Measurements from ENCODE around the gene ACTN4. TPM values are rescaled to one million over a fixed set of nuclear protein-coding genes. Genes with fewer than 3 reads are reported as not detected.
"Not testable (repeated sequence)": the region's sequence is repeated elsewhere in the genome, so short reads cannot be mapped to it uniquely, and the experiment has no call there.

Gene ACTN4
- total and polyA plus RNA-seq, 12 donors = 148 to 773 (median 558) TPM

GRCh38 chr19:38744298-38744681 is 96.8 kb downstream of the ACTN4 start, which contains the start of gene CAPN12:
TSS of gene CAPN12 (minus strand) at chr19:38744474. CDS start at chr19:38744165, 309 bp downstream.
- no peak within 1 kb of the TSS for H3K4me3 ChIP-seq
- TF ChIP-seq CTCF (IDR thresholded peaks at IDR 0.05) = no peak
- TF ChIP-seq POLR2A (IDR thresholded peaks at IDR 0.05) = no peak
- H3K9me3 ChIP-seq (replicated peaks in 1 of 3) = no peaks in the 10 kb centered on the region
- H3K36me3 ChIP-seq (replicated peaks in 1 of 2) = no peaks in the 10 kb centered on the region
- no peak for DNase-seq
- intact Hi-C loops (cut with DNase I) = loop anchor here in 1 of 2 donors (10.0 kb wide), 1 partner anchor 181 kb away; no protein-coding TSS in a partner anchor
- no peak within 1 kb of the TSS for H3K27ac ChIP-seq
- no peaks in the 10 kb centered on the region for H3K27me3 ChIP-seq
- 83 to 95% (median 88%) methylated on average over 9 to 10 of the region's 10 CpGs for WGBS, 4 donors
- no peaks in the 10 kb centered on the region for H3K4me1 ChIP-seq (replicated peaks in 1 of 2)

- TF ChIP-seq CTCF (IDR thresholded peaks at IDR 0.05) (no peak), POLR2A (IDR thresholded peaks at IDR 0.05) (no peak)
- WGBS, 4 donors = 87 to 93% (median 89%) methylated on average over 5 to 6 of the region's 6 CpGs
- no peak for DNase-seq
- Histone ChIP-seq H3K9me3 (replicated peaks in 1 of 3) (no peaks in the 10 kb centered on the region), H3K4me1 (replicated peaks in 1 of 2) (no peaks in the 10 kb centered on the region), H3K27me3 (no peaks in the 10 kb centered on the region), H3K36me3 (replicated peaks in 1 of 2) (no peaks in the 10 kb centered on the region), H3K4me3 (no peak overlapping the region), H3K27ac (no peak overlapping the region)
- intact Hi-C loops (cut with DNase I) = loop anchor here in 1 of 2 donors (10.0 kb wide), 1 partner anchor 180 kb away; no protein-coding TSS in a partner anchor
These were observed 97.4 kb downstream of the ACTN4 start for GRCh38 chr19:38744874-38745273.

- TF ChIP-seq CTCF (IDR thresholded peaks at IDR 0.05) (no peak), POLR2A (IDR thresholded peaks at IDR 0.05) (no peak)
- no peaks in the 10 kb centered on the region for H3K36me3 ChIP-seq (replicated peaks in 1 of 2)
- no peak for DNase-seq
- H3K4me3 ChIP-seq = no peak overlapping the region
- intact Hi-C loops (cut with DNase I) = loop anchor here in 1 of 2 donors (10.0 kb wide), 1 partner anchor 179 kb away; no protein-coding TSS in a partner anchor
- no peaks in the 10 kb centered on the region for H3K27me3 ChIP-seq
- H3K9me3 ChIP-seq (replicated peaks in 1 of 3) = no peaks in the 10 kb centered on the region
- 82 to 88% (median 86%) methylated on average over 7 of the region's 7 CpGs for WGBS, 4 donors
- no peaks in the 10 kb centered on the region for H3K4me1 ChIP-seq (replicated peaks in 1 of 2)
- H3K27ac ChIP-seq = no peak overlapping the region
These were observed 97.9 kb downstream of the ACTN4 start for GRCh38 chr19:38745316-38745715.

- H3K4me1 ChIP-seq (replicated peaks in 1 of 2); H3K27ac ChIP-seq; H3K27me3 ChIP-seq; DNase-seq; H3K9me3 ChIP-seq (replicated peaks in 1 of 3); H3K36me3 ChIP-seq (replicated peaks in 1 of 2); intact Hi-C loops (cut with DNase I); H3K4me3 ChIP-seq: not testable (repeated sequence)
- WGBS, 4 donors = 81 to 89% (median 85%) methylated on average over 3 of the region's 3 CpGs
These were observed 106.3 kb downstream of the ACTN4 start for GRCh38 chr19:38753783-38754182.

- intact Hi-C loops (cut with DNase I); H3K4me1 ChIP-seq (replicated peaks in 1 of 2); H3K36me3 ChIP-seq (replicated peaks in 1 of 2); H3K9me3 ChIP-seq (replicated peaks in 1 of 3); DNase-seq; H3K4me3 ChIP-seq; H3K27ac ChIP-seq; H3K27me3 ChIP-seq: not testable (repeated sequence)
- 87 to 100% methylated on average over 2 of the region's 2 CpGs; no CpG with 5 or more reads in 2 of the 4 donors for WGBS, 4 donors
These were observed 106.7 kb downstream of the ACTN4 start for GRCh38 chr19:38754196-38754595.
